Gastrocnemius medialis (tissue), 4 donors: ENCODE measurements around the gene CCSER1.

Experiments used
- CTCF ChIP-seq, 5 experiments: fragments of 450-650 bp in 3 of 5; fragments of 200-600 bp in 2 of 5; sonication (generic) in 2 of 5; IDR thresholded peaks in 4 of 5; conservative IDR thresholded peaks in 1 of 5; 1 replicate in 4 of 5; 2 replicates in 1 of 5; pipeline ENCODE4 v1.5.1; 2016 to 2019; ENCODE audit warnings: antibody characterized with exemption in 5 of 5, mild to moderate bottlenecking in 3 of 5, moderate library complexity in 3 of 5
- POLR2A ChIP-seq, 2 donors: fragments of 450-650 bp; IDR thresholded peaks; one replicate each; pipeline ENCODE4 v1.6.1; 2017; ENCODE audit warnings: antibody characterized with exemption in 2 of 2, mild to moderate bottlenecking in 2 of 2, moderate library complexity in 2 of 2

GRCh38 chr4:90495211-90495610 is 368.0 kb downstream of the CCSER1 start:
- TF ChIP-seq CTCF (IDR thresholded peaks at IDR 0.05 in 4 of 5, conservative IDR thresholded peaks at IDR 0.05 in 1 of 5) (no peak), POLR2A (IDR thresholded peaks at IDR 0.05) (no peak)
